Central memory CD4-positive, alpha-beta T cell (primary cell): ENCODE results near the gene UBC.
"Not testable (repeated sequence)": the region's sequence is repeated elsewhere in the genome, so short reads cannot be mapped to it uniquely, and the experiment has no call there.

Experiments
- DNase-seq: peaks from one replicate; pipeline ENCODE4 v3.0.0; 2022

Gene UBC

GRCh38 chr12:124913474-124914391, 717 bp downstream of the UBC start:
- DNase-seq, result peak; percentile 88

GRCh38 chr12:124912529-124913287, 1.7 kb downstream of the UBC start:
- DNase-seq, result not testable (repeated sequence)

GRCh38 chr12:124911521-124911920, 2.9 kb downstream of the UBC start:
- DNase-seq, result not testable (repeated sequence)

GRCh38 chr12:124910561-124911478, 3.6 kb downstream of the UBC start:
- DNase-seq, result no peak

GRCh38 chr12:124909831-124910560, 4.5 kb downstream of the UBC start:
- no peak for DNase-seq

GRCh38 chr12:124906606-124907261, 7.7 kb downstream of the UBC start:
- DNase-seq, result peak; percentile 85

GRCh38 chr12:124904306-124905098, 9.9 kb downstream of the UBC start:
- DNase-seq, result no peak

- no peak for DNase-seq
Measured at GRCh38 chr12:124902916-124903315, 11.5 kb downstream of the UBC start.

- DNase-seq, result no peak
Measured at GRCh38 chr12:124901003-124901402, 13.4 kb downstream of the UBC start.

- not testable (repeated sequence) for DNase-seq
Measured at GRCh38 chr12:124900345-124900795, 14.1 kb downstream of the UBC start.

- DNase-seq, result no peak
Measured at GRCh38 chr12:124898923-124899294, 15.5 kb downstream of the UBC start.

- peak; percentile 62 for DNase-seq
Measured at GRCh38 chr12:124898200-124898922, 16.1 kb downstream of the UBC start.

- DNase-seq, result no peak
Measured at GRCh38 chr12:124896461-124896860, 18.0 kb downstream of the UBC start.

- no peak for DNase-seq
Measured at GRCh38 chr12:124893792-124894516, 20.5 kb downstream of the UBC start.

GRCh38 chr12:124888260-124888659, 26.2 kb downstream of the UBC start:
- DNase-seq, result no peak

GRCh38 chr12:124887766-124888165, 26.7 kb downstream of the UBC start:
- DNase-seq, result not testable (repeated sequence)

- DNase-seq, result no peak
Measured at GRCh38 chr12:124884587-124885438, 29.6 kb downstream of the UBC start.
